Kidney tubule cell (primary cell): ENCODE data around the gene NPW.
A peak's percentile ranks its signal among the peaks of the same experiment; 100 is the strongest.

Source experiments
- DNase-seq: peaks from one replicate; pipeline ENCODE4 v3.0.0-alpha.2; 2018; ENCODE audit warnings: low spot score

The NPW gene

DNA sequence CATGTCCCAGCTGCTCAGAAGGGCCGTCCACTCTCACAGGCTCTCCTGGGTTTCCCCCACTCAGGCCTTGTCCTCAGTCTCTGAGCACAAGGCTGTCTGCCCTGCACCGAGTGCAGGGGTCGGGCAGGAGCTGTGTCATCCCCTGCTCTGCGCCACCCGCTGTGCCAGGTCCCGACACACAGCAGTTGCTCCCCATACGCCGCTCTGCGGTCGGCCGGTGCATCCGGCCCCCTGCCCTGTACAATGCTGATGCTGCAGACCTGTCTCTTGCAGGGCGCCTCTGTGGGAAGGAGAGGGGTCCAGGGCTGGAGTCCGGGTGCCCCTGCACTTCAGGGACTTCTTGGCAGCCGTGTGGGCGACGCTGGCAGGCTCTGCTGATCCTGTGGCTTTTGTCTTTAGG, 34.3 kb downstream of the NPW start:
- DNase-seq = no peak

DNA sequence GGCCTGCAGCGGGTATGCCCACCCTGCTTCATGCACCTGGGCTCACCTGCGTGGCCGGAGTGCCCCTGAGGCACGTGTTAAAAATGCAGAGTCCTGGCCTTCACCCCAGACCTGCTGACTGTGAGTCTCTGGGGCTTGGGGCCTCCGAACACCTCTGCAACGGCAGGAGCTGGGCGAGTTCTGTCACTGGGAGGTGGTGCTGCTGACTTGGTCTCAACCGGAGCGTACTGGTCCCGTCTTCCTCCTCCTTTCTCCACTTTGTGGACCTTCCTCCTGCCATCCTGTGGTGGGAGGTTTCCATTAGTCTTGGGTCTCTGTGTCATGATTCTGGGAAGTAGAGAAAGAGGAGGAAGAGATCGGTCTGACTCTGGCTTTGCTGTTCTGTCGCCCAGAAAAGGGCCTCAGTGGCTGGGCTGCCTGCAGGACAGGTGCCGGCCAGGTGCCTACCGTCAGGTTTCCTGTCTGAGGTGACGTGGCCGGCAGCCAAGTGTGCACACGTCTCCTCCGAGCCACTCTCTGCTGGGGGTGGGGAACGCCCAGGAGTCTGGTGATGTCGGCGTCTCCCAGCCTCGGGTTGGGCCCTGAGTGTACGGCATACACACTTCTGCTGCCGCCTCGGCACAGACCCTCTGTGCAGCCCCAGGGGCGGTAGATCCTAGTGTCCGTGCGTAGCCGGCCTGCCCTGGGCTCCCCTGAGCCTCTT, 35.1 kb downstream of the NPW start:
- DNase-seq = peak; percentile 47

DNA sequence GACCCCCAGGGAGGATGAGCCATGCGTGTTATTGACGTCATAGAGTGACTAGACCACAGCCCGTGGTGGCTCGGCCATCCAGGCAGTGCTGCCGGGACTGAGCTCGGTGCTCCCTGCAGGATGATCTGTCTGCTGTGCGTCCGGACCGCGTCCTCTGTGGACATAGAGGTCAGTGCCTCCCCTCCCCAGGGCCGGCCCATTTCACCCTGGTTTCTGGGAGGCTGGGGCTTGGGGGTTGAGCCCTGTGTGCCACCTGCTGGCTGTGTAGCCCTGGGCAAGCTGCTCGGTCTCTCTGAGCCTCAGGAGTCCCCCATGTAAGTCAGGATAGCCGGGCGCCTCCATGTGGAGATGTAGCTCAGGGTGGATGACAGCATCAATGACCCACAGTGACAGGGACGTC, 36.5 kb downstream of the NPW start:
- DNase-seq = no peak

DNA sequence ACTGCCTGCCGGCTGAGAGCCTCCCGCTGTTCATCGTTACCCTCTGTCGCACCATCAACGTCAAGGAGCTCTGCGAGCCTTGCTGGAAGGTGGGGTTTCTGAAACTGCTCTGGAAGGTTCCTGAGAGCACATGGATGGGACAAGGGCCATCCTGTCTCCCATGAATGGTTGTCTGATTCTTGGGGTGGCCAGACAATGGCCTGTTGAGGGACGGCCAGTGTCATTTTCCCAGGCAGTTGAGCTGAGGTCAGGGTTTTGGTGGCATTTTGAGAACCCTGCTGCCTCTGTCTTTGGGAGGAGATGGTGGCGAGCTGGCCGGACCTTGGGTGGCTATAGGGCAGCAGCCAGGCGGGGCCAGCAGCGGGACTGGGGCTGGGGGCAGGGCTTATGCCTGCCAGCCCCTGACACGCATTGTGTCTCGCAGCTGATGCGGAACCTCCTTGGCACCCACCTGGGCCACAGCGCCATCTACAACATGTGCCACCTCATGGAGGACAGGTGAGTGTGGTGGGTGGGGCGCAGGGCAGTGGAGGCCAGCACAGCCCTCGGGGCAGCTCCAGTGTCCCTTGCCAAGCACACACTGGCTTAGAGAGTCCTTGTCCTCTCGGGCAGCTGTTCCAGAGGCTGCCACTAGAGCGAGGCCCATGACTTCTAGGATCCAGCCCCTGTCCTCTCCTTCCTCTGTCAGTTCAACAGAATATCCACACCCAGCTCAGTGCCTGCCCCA, 37.3 kb downstream of the NPW start:
- no peak for DNase-seq

DNA sequence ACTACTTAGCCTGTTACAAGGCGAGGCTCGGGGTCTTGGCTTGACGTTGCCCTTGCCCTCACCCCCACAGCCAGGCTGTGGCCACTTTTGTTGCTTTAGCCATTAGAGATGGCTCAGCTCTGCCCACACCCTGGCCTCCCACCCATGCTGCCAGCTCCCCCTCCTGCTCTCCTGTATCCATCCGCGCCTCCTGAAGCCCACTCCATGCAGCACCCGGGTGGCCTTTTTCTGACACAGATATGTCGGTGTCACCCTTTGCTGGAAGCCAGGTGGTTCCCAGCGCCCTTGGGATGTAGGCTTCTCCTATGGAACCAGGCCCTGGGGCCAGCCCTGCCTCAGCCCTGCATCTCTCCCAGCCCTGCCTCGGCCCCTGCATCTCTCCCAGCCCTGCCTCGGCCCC, 37.9 kb downstream of the NPW start:
- no peak for DNase-seq

DNA sequence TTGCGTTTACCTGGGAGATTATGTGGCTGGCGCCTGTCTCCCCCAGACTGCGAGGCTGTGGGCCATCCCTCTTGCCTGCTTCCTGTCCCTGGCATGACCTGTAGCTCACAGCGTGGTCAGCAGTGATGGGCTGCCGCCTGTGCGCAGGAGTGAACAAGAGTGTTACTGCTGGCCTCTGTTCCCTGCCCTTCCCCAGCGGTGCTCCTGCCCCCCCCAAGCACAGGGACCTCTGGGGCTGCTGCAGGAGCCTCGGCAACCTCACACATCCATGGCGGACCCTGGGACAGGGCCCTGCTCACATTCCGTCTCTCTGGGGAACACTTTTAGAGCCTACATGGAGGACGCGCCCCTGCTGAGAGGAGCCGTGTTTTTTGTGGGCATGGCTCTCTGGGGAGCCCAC, 38.8 kb downstream of the NPW start:
- no peak for DNase-seq

DNA sequence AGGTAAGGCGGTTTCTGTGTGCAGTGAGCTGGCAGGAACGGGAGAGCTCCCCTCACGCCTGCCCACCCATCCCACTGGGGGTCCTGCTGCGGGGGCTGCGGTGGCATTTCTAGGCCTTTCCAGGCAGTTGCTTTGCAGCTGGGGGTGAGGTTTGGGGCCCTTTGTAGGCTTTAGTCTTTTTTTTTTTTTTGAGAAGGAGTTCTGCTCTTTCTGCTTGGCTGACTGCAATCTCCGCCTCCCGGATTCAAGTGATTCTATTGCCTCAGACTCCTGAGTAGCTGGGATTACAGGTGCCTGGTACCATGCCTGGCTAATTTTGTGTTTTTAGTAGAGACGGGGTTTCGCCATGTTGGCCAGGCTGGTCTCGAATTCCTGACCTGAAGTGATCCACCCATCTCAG, 39.3 kb downstream of the NPW start:
- DNase-seq = no peak

DNA sequence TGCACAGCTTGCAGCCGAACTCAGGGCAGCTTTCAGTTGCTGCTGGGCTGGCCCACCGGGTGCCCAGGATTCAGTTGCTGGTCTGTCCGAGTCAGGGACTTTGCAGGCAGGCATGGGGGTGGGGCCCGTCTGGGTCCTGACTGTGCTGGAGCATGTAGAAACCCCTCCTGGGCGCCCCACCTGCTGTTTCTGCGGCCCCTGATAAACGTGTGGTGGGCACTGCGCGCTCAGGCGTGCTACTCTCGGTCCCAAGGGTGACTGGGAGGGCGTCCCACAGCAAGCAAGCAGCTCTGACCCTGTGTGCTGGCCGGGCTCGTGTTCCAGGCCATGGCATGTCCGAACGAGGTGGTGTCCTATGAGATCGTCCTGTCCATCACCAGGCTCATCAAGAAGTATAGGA, 40.8 kb downstream of the NPW start:
- no peak for DNase-seq

DNA sequence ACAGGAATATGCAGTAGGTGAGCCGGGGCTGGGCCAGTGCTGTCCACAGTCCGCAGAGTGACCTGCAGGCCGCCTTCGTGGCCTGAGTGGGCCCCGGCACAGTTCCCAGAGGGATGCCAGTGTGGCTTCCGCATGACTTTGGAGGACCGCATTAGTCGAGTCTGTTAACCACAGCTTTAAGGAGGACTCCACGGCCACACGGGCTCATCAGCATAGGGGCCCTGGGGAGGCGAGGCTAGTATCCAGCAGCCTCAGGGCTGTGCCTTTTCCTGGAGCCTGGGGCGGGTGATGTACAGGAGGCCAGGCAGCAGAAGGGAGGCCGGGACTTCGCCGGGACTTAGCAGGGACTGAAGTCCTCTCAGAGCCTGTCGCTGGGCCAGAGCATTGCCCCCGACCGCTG, 41.4 kb downstream of the NPW start:
- no peak for DNase-seq

DNA sequence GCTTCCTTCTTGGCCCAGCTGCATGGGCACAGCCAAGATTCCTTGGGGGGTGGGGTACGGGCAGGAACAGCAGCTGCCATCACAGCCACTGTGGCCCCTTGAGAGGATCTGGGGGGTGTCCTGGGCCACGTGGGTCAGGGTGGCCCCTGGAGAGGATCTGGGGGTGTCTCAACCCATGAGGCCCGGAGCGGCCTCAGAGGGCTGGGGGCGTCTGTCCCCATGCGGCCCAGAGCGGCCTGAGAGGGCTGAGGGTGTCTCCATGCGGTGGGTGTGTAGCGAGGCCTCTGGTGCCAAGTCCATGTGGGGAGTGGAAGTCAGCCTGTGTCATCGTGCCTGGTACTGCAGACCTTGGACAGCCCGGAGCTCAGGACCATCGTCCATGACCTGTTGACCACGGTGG, 41.9 kb downstream of the NPW start:
- no peak for DNase-seq

DNA sequence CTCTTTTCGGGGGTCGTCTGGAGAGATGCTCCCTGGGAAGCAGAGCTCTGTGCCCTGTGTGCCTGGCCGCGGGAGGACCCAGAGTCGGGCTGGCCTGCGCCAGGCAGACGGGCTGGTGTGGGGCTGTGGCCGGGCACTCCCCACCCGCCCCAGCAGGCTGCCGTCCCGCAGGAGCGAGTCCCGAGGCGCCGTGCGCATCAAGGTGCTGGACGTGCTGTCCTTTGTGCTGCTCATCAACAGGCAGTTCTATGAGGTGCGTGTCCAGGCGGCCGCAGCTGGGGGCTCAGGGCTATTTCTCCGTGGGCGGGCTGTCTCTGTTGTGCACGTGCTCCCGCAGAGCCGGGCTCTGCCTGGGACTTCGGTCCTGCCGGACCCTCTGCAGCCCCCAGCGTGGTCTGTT, 43.2 kb downstream of the NPW start:
- DNase-seq = no peak

DNA sequence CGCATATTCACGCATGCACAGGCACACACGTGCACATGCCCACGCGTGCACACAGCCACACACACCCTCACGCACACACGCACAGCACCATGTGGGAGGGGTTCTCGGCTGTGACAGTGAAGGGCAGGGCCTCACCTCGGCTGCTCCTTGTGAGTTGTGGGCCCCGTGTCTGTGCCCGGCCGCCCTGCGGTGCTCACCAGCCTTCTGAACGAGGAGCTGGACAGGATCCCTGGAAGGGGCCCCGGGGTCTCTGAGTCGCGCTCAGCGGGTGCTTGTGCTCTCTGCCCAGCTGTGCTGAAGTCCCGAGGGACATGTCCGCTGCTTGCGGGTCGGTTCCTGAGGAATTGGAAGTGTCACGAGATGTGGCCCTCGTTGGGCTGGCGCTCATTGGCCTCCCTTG, 44.3 kb downstream of the NPW start:
- no peak for DNase-seq

DNA sequence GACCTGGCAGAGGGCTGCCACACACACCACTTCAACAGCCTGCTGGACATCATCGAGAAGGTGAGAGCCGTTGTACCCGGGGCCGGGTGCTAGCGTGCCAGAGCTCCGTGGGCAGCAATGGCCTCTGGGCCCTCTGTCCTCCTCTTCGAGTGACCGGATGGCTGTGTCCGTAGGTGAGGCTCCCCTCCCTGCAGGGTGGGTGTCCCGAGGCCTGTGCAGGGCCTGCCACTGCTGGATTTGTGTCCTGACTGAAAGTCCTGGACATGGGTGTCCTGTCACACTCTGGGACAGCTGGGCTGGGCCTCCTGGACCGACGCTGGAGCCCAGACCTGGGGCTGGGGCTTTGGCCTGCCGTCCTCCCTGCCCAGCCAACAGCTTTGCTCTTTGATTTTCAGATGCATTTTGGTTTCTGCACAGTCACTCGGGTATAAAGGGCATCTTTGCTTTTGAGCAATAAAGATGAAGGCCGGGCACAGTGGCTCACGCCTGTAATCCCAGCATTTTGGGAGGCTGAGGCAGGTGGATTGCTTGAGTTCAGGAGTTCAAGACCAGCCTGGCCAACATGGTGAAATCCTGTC, 44.9 kb downstream of the NPW start:
- no peak for DNase-seq

DNA sequence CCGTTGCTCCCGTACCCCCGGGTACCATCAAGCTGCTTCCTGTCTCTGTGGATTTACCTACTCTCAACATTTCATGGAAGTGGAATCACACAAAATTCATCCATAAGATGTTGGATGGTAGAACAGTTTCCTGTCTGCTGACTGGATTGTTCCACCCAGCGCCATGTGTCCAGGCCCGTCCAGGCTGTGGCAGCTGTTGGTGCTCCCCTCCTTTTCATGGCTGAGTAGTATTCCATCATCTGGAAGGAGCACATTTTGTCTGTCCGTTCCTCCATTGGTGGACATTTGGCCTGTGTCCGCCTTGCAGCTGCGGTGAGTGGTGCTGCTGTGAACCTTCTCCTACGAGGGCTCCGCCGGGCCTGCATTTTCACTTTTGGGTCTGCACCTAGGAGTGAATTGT, 46.6 kb downstream of the NPW start:
- DNase-seq = no peak
